NCI-H82 treated with DMSO at 0.1 percent for 48 hours (cell line): ENCODE data around the gene LRRC7.
"Not testable (repeated sequence)": the region's sequence is repeated elsewhere in the genome, so short reads cannot be mapped to it uniquely, and the experiment has no call there.

Experiments used
- DNase-seq: peaks from one replicate; lab custom pipeline; 2025; ENCODE audit not compliant: unreplicated experiment; lab: John Stamatoyannopoulos, UW

The LRRC7 gene

DNA sequence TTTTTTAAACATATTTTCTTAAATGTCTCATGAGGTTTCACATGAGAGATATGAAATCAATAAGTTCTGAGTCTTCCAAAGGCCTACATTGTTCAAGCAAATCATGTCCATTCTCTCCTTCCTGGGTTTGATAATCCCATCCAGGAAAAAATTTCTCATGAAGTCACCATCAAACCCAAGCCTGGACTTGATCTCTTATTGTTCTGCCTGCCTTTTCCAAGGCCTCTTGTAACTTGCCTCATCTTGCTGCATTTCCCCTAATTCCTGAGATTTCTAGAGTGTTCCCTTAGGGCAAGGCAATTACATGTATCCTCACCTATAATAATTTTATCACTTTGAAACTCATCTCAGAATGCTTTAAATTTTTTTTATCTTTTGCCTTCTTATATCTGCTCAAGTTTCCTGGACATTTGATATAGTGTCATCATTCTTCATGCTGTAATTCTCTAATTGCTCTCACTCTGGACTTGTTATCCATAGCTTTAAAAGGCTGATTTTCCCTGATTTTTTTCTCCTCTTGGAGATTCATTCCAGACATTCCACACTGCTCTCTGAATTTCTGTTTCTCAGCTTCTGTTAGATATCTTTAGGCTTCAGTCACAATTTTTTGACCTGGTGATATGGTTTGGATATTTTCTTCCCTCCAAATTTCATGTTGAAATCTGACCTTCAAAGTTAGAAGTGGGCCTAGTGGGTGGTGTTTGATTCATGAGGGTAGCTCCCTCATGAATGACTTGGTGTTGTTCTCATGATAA is 126.4 kb downstream of the LRRC7 start:
- no peak for DNase-seq

DNA sequence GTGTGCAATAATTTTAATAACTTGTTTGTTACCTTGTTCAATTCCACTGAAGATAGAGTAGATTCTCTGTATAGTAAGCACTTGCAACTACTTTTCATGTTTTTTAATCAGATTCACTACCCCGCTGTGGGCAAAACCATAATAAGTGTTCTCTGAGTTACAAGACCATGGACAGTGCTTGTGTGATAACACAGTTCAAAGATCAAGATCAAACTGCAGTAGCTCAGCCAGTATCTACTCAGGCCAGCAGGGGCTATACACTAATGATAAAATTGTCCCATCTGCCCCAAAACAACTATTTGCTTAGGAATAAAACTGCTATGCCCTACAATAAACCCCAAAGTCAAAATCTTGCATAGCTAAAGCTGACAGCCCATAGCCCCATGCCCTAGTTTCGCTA is 129.6 kb downstream of the LRRC7 start:
- DNase-seq, result no peak

DNA sequence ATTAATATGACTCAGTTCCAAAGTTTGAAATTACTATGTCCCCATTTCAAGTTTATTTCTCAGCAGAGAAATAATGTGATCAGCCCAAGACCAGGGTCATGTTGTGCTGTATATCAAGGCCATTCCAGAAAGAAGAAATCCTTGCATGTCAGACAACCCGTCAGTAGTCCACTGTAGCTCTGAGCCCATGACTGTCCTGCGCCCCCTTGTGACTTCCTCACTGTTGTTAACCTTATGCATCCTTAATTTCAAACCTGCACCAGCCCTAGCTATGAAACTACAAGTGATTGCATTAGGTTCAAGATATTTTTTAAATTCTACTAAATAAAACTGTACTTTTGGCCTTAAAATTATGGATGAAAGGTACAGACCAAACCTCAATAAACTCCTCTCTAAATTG is 133.0 kb downstream of the LRRC7 start:
- no peak for DNase-seq

DNA sequence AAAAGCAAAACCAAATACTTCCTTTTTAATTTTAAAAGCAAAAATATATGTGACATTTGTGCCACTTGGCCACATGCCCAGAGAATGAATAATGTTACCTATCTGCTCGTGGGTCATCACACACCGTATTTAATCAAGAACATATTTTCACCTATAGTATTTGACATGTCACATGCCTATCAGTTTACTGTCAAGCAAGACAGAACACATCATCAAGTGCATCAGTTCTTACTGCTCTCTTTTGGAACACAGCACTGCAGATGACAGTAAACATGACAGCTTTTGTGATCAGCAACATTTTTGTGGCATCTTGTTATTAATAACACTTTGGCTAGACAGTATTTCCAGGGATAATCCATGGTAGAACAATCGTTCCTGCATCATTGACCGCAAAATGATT is 134.4 kb downstream of the LRRC7 start:
- no peak for DNase-seq

DNA sequence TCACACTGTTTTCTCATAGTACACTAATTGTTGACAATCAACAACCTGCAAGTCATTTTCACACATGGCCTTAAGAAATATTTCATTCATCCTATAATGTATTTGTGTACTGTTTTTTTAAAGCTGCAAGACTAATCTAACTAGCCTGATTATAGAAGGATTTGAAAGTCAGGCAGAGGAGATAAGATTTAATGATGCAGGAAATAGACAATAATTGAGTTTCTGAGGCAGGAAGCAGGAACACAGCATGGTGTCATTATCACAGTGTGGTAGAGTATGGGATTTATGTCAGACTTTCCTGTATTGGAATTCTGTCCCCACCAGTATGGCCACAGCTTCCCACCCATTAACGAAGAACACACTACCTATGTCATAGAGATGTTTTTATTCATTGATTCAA is 138.8 kb downstream of the LRRC7 start:
- DNase-seq, result no peak

DNA sequence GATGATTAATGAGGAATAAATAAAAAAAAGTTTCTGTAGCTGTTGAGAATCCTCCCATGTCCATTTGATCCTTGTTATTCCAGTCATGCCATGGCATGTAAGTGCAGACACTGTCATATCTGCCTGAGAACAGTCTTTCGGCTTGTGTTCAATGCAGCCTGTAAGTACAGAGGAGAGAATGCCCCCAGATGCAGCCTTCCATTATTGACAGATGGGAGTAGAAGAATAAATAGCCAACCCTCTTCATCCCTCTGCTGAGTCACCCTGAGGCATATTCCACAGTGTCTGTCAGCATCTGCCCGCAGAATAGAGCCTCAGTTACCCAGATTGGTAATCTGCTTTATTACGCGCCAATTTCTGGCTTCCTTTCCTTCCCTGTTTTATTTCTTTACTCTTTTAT is 139.4 kb downstream of the LRRC7 start:
- peak; percentile 12 for DNase-seq

DNA sequence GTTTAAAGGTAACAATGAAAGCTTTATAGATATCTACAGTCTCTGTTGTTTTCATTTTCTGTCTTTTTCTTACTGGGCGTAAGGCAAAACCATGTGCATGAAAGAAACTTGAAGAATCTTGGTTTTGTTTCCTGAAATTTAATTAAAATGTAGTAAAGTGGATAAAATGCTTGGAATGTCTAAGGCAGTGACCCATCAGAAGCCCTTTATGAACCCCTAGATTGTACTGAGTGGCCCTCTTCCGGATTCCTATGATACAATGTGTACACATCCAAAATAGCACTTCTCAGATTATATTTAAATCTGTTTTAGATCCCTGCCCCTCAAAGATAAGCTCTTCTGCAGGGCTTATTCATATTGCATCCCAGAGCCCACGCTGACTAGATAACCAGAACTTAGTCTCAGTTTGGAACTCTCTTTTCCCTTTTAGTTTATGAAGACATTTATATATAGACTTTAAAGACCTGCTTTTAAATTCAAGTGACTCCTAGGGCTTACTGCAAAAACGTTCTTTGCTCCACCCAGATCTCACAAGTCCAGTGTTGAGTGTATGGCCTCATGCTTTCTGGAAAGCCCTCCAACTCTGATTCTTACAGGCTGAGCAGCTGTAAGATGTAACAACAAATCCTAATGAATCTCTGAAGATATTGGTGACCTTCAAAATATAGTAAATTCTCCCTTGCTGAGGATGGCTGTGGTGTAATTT is 142.9 kb downstream of the LRRC7 start:
- no peak for DNase-seq

DNA sequence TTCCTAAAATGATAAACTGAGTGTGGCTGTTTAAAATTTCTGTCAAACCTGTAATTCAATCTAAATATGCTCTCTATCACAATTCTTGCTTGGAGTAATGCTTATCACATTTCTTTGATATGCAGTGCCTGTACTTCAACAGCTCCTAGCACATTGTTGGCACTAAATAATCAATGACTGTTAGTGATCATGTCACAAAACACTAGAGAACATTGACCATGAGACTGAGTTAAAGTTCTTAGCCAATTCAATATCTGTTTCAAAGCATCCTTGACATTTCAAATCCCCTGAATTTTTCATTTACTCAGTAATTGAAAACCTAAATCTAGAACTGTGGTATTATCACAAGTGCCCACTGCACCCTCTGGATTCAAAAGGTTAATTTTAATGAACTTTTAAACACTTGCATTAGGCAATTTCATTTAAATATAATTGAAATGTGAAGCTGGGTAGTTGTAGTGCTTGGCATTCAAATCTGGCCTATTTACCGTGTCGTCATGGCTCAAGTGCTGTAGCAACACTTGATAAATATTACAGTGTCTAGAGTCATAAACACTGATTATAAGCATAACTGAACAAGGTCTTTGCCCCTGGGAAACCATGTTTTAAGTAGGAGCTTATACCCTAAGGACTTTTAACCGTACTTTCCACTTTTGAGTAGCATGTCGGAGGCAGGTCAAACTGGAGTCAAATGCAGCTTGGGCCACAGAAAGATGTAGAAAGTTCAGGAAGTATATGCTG is 143.6 kb downstream of the LRRC7 start:
- no peak for DNase-seq

DNA sequence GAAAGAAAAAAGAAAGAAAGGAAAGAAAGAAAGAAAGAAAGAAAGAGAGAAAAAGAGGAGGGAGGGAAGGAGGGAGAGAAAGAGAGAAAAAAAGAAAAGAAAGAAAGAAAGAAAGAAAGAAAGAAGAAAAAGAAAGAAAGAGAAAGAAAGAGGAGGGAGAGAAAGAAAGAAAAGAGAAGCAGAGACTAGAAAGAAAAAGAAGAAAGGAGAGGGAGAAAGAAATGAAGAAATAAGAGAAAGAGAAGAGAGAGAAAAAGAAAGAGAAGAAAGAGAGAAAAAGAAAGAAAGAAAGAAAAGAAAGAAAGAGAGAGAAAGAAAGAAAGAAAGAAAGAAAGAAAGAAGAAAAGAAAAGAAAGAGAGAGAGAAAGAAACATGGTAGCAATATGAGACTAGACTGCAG is 150.1 kb downstream of the LRRC7 start:
- not testable (repeated sequence) for DNase-seq

DNA sequence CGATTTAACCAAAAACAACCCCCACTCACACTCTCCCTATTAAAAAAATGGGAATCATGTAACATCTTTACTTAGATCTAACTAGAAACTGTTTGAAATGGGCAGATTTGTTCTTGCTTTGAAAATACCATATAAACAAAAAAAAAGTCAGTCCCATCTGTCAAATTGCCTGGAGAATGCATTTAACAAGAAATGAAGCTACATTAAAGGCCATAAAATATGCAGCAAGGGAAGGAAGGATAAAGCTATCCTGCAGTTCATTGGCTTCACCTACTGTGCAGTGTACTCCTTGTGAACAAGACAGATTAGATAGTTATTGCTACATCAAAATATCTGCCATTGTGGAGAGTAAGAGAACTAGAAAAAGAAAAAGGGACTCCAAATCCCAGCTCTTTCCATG is 160.5 kb downstream of the LRRC7 start:
- DNase-seq, result no peak

DNA sequence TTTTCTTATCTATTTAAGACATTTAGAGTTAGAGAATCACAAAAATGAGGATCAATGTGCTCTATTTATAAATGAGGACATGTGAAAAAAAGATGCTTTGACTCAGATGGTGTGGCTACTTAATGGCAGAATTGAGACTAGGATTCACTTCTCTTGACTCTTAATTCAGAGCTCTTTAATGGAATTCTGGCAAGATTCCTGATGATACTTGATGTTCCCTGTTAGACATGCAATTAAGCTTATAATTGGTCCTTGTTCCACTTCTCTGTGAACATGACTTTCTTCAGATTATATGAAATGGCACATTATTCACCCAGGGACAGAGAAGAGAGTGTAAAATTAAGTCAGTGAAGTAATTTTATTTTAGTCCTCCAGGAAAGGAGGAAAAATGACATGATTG is 165.3 kb downstream of the LRRC7 start:
- DNase-seq, result no peak

DNA sequence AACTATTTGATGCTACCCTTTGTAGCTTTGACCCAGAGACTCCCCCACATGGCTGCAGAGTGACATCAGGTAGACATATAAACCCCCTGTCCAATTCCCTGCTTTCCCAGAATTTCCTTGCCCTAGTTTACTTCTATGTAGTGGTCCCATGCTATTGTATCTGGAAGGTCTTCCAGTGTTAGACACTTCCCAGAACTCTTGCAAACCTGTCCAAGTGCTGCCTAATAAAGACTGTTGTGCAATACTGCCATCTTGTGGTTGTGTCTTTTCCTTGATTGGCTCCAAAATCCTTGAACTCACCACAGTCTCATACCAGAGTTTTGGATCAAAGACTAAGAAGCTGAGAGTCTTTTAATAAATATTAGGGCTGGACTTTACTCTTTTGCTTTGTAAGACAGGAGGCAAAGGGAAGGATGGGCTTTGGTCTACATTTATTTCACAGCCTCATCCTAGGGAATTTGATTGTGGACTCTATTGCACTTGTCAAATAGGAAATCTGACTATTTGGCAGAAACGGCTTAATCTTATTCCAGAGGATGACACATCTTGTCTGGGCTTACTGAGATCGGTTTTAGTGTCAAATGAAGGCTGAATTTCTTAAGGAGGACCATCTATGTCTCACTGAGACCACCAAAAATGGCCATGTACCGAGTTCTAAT is 169.9 kb downstream of the LRRC7 start:
- peak; percentile 32 for DNase-seq

DNA sequence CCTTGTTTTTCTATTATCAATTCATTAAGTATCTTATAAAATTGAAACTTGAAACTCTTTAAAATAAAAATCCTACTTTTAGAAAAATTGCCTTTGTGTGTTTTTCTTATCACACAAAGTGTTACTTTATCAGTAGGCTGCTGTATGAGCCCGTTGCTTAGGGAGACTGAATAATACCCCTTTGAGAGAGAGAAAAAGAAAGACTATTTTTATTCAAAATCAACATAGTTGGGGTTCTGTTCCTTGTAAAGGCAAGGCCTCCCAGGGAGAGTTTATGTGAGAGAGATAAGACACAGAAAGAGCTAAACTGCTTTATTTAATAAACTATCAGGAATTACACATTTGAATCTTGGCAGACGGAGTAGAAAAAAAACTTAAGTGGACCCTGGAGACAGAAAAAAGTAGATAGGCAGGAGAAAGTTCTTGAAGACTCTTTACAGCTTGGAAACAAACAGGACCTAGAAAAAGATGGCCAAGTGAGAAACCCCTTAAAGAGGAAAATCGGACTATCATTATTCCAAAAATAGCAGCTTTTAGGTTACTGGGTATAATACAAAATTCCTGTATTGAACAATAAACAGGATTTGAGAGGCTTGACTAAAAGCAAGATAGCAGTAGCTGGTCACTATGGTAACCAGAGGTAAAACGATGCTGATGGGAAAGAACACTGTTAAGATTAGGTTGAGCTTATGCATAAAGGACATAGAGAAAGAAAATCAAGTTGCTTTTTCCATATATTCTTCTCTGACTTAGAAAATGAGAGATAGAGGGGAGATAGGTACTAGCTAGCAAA is 170.9 kb downstream of the LRRC7 start:
- DNase-seq, result no peak

DNA sequence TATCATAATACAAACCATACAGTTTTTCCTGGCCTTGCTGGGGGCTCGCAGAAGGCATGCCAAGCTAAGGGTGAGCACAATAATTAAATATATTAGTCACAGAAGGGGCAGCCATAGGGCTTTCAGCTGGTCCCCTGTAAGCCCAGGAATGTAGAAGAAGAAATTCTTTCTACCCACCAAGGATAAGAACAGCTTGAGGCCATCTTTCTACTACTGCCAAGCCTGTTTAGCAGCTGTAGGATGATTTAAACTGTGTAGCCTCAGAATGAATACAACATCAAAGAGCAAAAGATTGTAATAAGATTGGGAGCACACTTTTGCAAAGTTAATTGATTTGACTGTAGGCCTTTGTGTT is 171.5 kb downstream of the LRRC7 start:
- DNase-seq, result no peak

DNA sequence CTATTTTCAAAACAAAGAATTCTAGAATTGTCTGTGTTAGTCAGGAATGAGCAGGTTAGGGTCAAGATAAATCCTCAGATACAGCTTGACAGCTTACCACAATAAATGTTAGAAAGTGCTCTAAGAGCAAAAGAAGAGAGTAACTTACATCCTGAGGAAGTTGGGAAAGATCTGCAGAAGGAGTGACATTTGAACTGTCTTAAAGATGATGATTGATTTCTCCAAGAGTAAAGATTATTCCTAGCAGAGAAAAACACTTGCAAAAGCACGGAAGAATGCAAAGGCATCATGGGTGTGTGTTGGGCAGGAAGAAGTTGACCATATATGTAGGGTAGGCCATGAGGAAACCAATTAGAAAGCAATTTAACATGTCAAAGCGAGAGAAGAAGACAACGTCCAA is 175.4 kb downstream of the LRRC7 start:
- DNase-seq, result no peak

DNA sequence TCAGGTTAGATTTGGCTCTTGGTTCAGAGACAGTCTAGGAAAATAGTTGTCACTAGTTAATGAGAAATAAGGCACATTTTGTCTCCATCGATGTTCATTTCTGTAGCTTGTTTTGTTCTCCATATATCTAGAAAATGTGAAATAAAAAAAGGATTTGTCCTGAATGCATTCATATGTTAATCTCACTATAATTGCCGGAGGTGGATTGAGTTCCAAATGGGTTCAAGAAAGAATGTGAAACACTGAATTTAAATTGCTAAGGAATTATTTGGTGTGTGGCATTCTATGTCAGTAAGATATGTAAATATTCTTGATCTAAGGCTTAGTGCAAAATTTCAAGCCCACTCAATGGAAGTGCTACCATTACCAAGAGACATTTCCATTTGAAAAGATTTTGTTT is 176.7 kb downstream of the LRRC7 start:
- DNase-seq, result no peak

DNA sequence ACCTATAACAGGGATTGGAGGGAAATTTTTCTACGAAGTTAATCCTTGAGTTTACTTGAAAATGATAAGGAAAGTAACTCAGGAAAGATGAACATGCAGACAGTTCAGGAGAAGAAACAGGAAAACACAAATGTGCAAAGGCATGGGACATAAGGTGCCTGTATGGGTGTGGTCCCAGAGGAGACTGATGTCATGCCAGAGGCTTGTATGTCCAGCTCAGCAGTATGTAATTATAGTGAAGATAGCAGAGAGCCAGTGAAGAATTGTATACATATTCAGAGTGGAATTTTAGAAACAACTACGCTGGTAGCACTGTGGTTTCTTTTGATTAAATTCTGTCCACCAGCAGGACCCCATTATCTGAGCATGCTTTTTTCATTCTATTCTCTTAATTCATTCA is 179.5 kb downstream of the LRRC7 start:
- DNase-seq, result no peak

DNA sequence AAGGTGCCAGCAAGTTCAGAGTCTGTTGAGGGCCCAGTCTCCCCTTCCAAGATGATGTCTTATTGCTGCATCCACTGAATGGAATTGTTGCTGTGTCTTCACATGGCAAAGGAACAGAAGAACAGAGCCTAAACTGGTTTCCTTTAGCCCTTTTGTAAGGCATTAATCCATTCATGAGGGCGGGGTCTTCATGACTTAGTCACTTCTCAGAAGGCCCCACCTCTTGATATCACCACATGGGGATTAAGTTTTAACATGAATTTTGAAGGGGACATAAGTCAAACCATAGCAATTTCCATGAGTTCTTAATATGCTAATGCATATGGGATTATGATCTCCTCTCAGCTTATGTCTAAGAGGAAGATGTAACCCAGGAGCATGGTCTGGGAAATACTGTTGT is 182.9 kb downstream of the LRRC7 start:
- DNase-seq, result no peak

DNA sequence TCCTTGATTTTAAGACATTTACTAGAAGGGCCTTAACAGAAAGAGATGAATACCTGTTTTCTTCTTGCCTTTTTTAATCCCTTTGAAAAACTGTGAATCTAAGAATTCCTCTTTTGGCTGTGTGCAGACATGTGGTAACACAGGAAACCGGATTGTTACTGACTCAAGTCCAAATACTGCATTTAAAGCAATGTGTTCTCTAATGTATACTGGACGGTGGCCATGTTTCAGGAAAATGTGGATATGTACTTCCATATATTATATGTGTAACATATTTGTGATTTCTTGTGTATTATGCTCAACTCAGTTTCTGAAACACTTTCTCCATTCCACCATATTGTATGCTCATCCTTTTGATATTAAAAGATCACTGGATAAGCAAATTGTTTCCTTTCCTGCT is 185.1 kb downstream of the LRRC7 start:
- DNase-seq, result no peak

DNA sequence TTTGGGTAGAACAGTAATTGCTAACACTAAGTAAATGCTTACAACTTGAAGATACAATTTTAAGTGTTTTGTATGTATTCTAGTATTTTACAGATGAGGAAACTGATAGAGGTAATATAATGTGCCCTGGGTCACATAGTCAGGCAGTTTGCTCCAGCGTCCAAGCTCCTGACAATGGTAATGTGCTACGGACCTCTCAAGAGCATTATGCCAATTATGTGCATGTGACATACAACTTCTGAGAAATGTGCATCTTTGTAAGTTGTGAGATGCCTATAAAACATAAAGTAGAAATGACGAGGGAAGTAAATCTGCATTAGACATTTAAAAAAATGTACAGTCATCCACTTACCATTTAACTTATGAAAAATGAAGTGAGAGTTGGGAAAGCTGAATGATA is 186.8 kb downstream of the LRRC7 start:
- DNase-seq, result no peak

DNA sequence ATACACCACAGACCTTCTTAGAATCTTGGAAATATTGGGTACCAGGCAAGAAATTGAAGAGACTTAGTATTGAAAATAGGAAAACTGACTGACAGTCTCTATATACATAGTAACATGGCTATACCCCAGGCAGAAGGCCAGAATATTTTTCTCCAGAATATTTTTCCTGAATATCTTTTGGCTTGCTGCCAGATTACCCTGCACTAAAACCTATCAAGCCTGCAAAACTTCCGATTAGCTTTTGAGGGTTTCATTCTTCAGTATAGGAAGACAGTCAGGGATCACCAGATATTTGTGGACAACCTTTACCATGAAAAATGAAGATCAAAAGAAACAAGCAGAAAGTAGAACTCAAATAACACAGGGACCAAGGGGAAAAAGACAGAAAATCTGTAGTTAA is 187.9 kb downstream of the LRRC7 start:
- no peak for DNase-seq
